Measurements from ENCODE around the gene TRAM2. TPM values are rescaled to one million over a fixed set of nuclear protein-coding genes. Genes with fewer than 3 reads are reported as not detected.

Gene TRAM2
- total RNA-seq, 1 experiment from 2014 or later = 12.8 TPM

- no peak for DNase-seq
- Mint-ChIP-seq H3K36me3 (ENCODE audit: insufficient read depth, unreplicated experiment) (no peaks in the 10 kb centered on the region), H3K9me3 (ENCODE audit: low read depth, unreplicated experiment) (no peaks in the 10 kb centered on the region), H3K27me3 (ENCODE audit: unreplicated experiment) (no peaks in the 10 kb centered on the region), H3K4me3 (ENCODE audit: low read depth, unreplicated experiment) (no peak overlapping the region), H3K4me1 (ENCODE audit: low read depth, unreplicated experiment) (peaks cover 9% of the 10 kb centered on the region), H3K27ac (ENCODE audit: unreplicated experiment) (no peak overlapping the region)
- BruUV-seq (replicated peaks) = no TSS peak
- CTCF ChIA-PET = no interaction called here
- intact Hi-C loops (cut with micrococcal nuclease; ENCODE audit: unreplicated experiment) = no loop called here
- no peak for TF ChIP-seq CTCF (IDR thresholded peaks at IDR 0.05; ENCODE audit: unreplicated experiment)
Observed at GRCh38 chr6:52535711-52536423, 41.0 kb downstream of the TRAM2 start.

GRCh38 chr6:52534966-52535390 is 41.9 kb downstream of the TRAM2 start:
- no peaks in the 10 kb centered on the region for H3K9me3 Mint-ChIP-seq (ENCODE audit: low read depth, unreplicated experiment)
- no TSS peak for BruUV-seq (replicated peaks)
- no peak overlapping the region for H3K4me3 Mint-ChIP-seq (ENCODE audit: low read depth, unreplicated experiment)
- TF ChIP-seq CTCF (IDR thresholded peaks at IDR 0.05; ENCODE audit: unreplicated experiment) = no peak
- no peaks in the 10 kb centered on the region for H3K36me3 Mint-ChIP-seq (ENCODE audit: insufficient read depth, unreplicated experiment)
- no peak overlapping the region for H3K27ac Mint-ChIP-seq (ENCODE audit: unreplicated experiment)
- CTCF ChIA-PET = no interaction called here
- H3K4me1 Mint-ChIP-seq (ENCODE audit: low read depth, unreplicated experiment) = no peaks in the 10 kb centered on the region
- no peaks in the 10 kb centered on the region for H3K27me3 Mint-ChIP-seq (ENCODE audit: unreplicated experiment)
- intact Hi-C loops (cut with micrococcal nuclease; ENCODE audit: unreplicated experiment) = no loop called here
- no peak for DNase-seq

GRCh38 chr6:52534363-52534762 is 42.5 kb downstream of the TRAM2 start:
- no peaks in the 10 kb centered on the region for H3K36me3 Mint-ChIP-seq (ENCODE audit: insufficient read depth, unreplicated experiment)
- no peaks in the 10 kb centered on the region for H3K9me3 Mint-ChIP-seq (ENCODE audit: low read depth, unreplicated experiment)
- no peak for DNase-seq
- intact Hi-C loops (cut with micrococcal nuclease; ENCODE audit: unreplicated experiment) = no loop called here
- H3K4me1 Mint-ChIP-seq (ENCODE audit: low read depth, unreplicated experiment) = no peaks in the 10 kb centered on the region
- no TSS peak for BruUV-seq (replicated peaks)
- H3K27me3 Mint-ChIP-seq (ENCODE audit: unreplicated experiment) = no peaks in the 10 kb centered on the region
- CTCF ChIA-PET = no interaction called here
- TF ChIP-seq CTCF (IDR thresholded peaks at IDR 0.05; ENCODE audit: unreplicated experiment) = no peak
- H3K27ac Mint-ChIP-seq (ENCODE audit: unreplicated experiment) = no peak overlapping the region
- no peak overlapping the region for H3K4me3 Mint-ChIP-seq (ENCODE audit: low read depth, unreplicated experiment)

- H3K36me3 Mint-ChIP-seq (ENCODE audit: insufficient read depth, unreplicated experiment) = no peaks in the 10 kb centered on the region
- H3K27me3 Mint-ChIP-seq (ENCODE audit: unreplicated experiment) = no peaks in the 10 kb centered on the region
- intact Hi-C loops (cut with micrococcal nuclease; ENCODE audit: unreplicated experiment) = no loop called here
- CTCF ChIA-PET = no interaction called here
- no peak overlapping the region for H3K4me3 Mint-ChIP-seq (ENCODE audit: low read depth, unreplicated experiment)
- no peaks in the 10 kb centered on the region for H3K4me1 Mint-ChIP-seq (ENCODE audit: low read depth, unreplicated experiment)
- H3K9me3 Mint-ChIP-seq (ENCODE audit: low read depth, unreplicated experiment) = no peaks in the 10 kb centered on the region
- no TSS peak for BruUV-seq (replicated peaks)
- TF ChIP-seq CTCF (IDR thresholded peaks at IDR 0.05; ENCODE audit: unreplicated experiment) = no peak
- no peak for DNase-seq
- H3K27ac Mint-ChIP-seq (ENCODE audit: unreplicated experiment) = no peak overlapping the region
Observed at GRCh38 chr6:52533491-52533890, 43.4 kb downstream of the TRAM2 start.

Measured in Calu3 (cell line).